ENCODE data around the gene GPN2.

GPN2 gene

DNA sequence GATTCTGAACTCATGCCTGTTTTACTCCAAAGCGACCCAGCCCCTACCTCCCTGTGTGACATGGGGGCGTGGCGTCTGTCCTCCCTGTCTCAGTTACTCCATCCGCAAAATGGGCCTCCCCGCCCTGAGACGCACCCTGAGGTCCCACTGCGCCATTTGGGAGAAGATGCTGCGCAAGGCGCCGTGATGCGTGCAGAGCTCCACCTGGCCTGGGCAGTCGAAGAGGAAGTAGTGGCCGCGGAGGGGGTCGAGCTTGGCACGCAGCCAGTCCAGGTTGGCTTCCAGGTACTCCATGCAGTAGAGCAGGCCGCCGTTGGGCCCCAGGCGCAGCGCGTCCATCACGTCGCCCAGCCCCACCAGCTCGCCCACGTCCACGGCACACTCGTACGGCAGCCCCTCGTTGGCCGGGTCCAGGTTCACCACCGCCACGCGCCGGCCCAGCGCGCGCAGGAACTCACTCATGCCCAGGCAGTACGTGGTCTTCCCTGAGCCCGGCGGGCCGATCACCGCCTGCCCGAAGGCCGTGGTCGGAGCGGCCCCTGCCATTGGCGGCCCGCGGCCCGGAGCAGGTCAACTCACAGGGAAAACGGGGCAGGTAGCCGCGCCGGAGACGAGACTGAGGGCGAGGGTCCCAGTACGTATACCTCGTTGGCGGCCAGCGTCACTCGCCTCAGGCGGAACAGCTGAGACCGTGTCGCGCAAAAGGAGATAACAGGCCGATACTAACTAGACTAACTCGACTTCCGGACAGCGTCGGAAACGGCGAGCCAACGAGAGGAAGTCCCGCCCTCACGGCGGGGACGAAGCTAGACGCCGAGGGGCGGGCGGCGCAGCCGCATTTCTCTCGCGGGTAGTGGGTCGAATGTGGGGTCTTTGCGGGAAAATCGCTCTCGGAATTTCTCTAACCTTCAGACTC is at the start of gene GPN2:
TSS of gene GPN2 (minus strand) at position 733 of the 916 bp plus-strand sequence. CDS start at position 546, 187 bp downstream.
- DNase-seq: peak; percentile 86 to 87

DNA sequence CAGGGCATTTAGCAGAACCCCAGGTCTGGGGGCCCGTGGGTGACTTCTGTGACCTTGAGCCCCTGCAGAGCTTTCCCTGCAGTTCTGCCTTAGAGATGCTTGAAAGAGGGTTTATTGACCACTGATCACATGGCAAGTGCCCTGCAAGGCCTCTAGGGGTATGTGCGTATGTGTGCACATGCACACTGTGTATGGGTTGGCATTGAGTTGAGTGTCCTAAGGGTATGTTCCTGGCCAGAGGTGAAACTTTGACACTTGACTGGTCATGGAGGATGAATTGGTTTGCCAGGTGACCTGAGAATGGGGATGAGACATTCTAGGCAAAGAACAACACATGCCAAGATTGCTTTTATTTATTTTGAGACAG is 48.6 kb upstream of the GPN2 start:
- no peak for DNase-seq

DNA sequence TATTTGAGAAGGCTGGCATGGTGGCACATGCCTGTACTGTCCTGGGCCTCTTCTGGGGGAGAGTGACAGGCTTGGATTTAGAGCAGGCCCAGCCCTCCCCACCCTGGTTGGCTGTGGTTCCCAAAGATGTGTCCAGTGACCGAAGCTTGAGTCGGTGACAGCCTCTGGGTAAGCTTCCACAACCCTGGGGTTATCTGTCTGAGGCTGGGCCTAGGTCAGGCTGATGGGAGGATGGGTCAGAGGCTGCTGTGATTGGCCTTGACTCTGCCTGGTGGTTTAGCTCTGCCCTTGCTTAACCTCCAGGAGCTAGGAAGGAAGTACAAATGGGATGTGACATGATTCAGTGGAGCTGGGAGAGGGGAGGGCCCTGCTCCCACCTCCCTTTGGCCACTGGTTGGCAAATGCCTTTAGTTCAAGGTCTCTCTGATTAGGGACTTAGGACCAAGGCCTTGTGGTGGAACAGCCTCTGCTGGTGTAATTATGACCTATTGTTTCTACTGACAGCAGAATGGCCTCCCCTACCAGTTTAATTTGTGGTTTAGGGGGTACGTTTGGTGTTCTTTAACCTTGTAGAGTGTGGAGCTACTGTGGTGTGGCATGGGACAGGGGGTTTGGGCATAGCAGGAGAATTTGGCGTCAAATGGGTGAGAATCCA is 48.0 kb upstream of the GPN2 start:
- no peak for DNase-seq

DNA sequence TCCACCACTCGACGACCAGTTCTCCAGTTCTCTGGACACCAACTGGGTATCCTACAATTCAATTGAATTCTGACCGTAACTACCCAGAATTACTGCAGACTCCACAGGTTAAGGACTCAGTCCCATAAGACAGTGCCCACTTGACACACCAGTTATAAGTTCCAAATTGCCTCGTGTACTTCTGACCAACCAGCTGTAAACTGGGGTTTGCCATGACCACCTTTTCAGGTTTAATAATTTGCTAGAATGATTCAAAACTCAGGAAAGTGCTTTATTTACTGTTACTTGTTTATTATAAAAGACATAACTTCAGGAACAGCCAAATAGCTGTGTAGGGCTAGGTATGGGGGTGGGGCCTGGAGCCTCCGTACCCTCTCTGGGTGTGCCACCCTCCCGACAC is 46.7 kb upstream of the GPN2 start:
- no peak for DNase-seq

- DNase-seq: no peak
Observed at GRCh38 chr1:26932531-26932930, 42.4 kb upstream of the GPN2 start.

DNA sequence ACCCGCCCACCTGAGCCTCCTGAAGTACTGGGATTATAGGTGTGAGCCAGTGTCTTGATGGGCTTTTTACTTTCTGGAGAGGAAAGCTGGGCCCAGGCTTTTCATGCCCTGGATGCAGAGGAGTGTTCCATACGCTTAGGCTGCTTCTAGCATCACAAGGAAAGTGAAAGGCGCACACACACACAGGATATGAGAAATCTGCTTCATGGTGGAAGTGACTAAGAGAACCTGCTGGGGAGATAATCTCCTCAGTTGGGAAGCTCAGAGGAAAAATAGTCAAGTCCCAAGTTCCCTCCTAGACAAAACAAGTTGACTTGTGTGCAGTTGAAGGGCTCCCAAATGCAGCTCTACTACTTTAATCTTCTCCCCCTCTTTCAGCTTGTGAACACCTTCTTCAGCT is 33.6 kb upstream of the GPN2 start:
- DNase-seq: no peak

DNA sequence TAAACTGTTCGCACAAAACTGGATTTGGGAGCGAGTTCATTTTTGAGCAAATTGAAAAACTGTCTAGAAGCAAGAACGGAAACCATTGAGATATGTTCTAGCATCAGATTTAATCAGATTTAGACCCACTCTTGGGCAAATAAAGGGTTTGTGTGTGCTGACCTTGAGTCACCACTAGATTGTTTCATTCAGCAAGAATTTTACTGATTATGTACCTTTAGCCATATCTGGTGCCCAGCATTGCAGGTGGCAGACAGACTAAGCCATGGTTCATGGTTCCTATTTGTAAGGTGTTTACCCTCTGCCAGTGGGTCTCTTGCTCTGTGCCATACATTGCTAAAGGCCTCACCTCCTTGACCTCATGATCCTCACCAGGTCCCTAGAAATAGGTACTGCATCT is 32.8 kb upstream of the GPN2 start:
- no peak for DNase-seq

GRCh38 chr1:26922431-26922729 is 32.3 kb upstream of the GPN2 start:
- DNase-seq: no peak

DNA sequence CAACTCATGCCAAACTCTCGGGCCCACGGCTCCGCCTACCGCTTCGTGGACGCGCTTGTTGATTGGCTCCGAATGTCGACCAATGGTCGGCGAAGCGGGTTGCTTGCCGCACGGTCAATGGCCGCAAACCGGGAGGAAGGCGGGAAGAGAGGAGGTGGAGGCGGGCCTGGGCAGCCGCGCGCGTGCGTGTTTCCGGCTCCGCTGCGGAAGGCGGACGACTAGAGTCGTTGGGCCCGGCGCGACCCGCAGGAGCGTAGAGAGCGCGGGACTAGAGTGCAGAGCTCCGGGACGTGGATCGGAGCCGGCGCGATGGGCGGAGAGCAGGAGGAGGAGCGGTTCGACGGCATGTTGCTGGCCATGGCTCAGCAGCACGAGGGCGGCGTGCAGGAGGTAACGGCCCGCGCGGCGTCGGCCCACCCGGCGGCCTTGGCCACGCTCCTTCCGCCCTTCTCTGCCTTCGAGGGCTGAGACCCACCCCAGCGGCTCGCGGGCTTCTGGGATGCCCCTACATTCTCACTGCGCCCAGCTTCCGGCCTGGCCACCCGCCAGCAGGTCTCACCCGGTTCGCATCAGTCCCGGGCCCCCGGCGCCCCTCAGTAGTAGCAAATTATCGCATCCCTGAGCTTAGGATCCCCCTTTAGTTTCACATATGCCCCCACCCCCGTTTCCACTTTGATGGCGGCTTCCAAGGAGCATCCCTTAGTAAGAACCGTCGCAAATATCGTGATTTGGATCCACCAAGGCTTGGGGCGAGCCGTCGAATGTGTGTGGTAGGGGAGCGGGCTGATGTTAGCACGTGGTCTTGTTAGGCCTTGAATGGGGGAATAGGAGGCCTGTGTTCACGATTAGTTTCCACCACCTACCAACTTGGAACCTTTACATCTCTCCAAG is 31.7 kb upstream of the GPN2 start, which contains the start of gene NUDC:
TSS of gene NUDC (plus strand) at position 204 of the 891 bp plus-strand sequence. CDS start at position 310, 106 bp downstream.
- DNase-seq: peak; percentile 97

GRCh38 chr1:26921126-26921539 is 31.1 kb upstream of the GPN2 start:
- no peak for DNase-seq

- no peak for DNase-seq
Observed at GRCh38 chr1:26915204-26915842, 25.2 kb upstream of the GPN2 start.

DNA sequence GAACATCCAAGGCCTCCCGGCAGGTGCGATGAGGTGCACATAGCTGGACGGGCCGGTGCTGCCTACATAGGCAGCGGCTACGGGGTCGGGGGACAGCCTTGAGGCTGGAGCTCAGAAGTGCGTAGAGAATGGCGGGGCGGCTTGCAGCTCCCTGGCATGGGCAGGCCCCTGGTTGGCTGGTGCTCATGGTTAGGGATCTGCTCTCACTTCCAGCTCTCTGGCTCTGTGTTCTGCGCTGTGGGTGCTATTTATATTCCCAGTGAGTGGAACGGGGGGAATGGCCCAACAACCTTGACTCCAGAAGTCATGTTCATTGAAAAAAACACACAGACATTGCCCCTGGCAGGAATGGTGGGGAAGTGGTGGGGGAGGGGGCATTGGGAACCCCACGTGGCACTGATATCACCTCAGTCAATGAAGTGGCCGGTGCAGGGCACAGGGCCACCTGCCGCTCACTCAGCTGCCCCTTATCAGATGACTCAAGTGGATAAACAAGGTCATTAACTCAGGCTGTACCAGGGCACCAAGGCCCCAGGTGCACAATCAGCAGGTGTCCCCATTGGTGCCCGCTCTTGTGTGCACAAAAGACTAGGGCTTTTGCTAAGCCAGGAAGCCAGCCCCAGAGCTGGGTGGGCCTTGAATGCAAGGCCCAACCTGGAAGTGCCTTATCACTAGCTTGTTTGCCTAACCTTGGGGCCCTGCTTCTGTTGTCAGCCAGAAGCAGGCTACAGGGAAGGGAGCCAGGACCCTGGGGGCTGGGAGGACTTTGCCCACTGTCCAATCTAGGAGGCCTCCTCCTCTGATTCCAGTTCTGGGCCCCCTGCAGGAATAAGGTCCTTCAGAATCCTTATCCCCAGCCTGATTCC is 23.9 kb upstream of the GPN2 start, which contains the start of gene NR0B2:
TSS of gene NR0B2 (minus strand) at position 222 of the 866 bp plus-strand sequence. CDS start at position 187, 35 bp downstream.
- DNase-seq: no peak

DNA sequence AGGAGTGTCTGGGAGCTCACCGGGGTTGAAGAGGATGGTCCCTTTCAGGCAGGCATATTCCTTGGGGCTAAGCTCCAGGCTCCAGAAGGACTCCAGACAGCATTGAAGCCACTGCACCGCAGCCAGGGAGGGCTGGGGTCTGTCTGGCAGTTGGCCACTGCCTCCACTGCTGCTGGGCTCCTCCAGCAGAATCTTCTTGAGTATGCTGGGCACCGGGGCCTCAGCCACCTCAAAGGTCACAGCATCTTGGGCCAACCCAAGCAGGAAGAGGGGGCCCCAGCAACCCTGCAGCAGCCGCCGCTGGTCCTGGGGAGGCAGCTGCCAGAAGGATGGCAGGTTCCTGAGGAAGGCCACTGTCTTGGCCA is 23.3 kb upstream of the GPN2 start:
- DNase-seq: no peak

DNA sequence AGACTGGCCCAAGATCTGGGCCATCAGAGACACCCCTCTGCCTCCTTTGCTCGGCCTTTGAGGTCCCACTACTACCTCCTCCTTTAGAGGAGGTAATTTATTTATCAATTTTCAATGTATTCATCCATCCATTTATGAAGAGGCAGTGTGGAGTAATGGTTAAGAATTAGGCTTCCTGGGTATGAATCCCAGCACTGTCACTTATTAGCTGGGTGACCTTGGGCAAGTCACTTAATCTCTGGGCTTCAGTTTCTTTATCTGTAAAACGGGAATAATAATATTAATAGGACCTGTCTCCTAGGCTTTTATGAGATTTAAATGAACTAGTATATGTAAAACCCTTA is 22.0 kb upstream of the GPN2 start:
- no peak for DNase-seq

GRCh38 chr1:26911399-26912146 is 21.5 kb upstream of the GPN2 start:
- no peak for DNase-seq

DNA sequence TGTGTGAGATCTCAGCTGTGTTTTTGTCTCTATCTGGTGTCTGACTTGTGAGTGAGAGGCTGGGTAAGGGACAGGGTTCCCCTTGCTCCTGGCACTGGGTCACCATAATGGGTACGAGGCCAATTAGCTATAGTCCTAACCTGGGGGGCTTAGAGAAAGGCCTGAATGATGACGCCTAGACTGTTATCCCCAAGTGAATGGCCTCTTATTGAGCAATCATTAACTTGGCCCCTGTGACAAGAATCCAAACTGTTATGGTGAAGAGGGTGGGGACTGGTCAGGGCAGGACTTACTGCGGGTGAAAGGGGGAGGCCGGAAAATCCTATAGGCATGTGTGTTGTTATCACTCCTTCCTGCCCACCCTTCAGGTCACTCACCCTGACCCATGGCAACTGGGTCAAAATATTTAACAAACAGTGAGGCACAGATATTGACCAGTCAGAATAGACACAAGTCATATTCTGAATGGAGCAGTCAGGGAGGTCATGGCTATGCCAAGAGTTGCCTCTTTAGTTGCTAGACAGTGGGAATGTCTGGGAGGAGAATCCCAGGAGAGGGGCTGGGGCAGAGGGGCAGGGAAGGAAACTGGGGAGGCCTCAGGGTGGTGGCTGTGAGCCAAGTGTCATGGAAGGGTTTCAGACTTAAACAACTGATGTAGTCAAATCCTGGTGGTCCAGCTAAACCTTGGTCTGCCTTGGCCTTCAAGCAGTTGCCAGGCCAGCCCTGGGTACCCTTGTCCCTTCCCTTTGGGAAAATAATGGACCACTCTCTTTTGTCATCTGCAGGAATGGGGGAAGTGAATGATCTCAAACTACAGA is 20.5 kb upstream of the GPN2 start:
- no peak for DNase-seq

DNA sequence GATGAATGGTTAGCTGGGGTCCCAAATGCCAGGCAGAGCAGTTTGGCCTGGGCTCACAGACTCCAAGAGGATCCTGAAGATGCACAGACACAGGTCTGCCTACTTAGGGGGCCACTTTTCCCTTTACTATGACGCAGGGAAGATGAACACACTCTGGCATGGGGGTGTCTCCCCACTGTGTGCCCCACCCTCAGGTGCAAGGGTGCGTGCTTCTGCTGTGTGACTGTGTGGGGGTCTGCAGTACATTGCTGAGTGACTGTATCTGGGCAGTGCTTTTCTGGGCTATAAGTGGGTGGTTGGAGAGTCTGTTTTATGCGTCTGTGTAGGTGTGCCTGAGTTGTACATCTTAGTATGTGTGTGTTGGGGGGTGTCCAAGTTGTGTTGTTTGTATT is 19.9 kb upstream of the GPN2 start:
- DNase-seq: no peak

GRCh38 chr1:26907071-26907917 is 17.2 kb upstream of the GPN2 start:
- no peak for DNase-seq

- DNase-seq: no peak
Observed at GRCh38 chr1:26900815-26901511, 10.9 kb upstream of the GPN2 start.

All from activated T-cell treated with anti-CD3 and anti-CD28 coated beads, Interleukin-2, amount 50 U/mL, for 48 hours (primary cell).